ENCODE data around the gene CHD5.

CHD5 gene

DNA sequence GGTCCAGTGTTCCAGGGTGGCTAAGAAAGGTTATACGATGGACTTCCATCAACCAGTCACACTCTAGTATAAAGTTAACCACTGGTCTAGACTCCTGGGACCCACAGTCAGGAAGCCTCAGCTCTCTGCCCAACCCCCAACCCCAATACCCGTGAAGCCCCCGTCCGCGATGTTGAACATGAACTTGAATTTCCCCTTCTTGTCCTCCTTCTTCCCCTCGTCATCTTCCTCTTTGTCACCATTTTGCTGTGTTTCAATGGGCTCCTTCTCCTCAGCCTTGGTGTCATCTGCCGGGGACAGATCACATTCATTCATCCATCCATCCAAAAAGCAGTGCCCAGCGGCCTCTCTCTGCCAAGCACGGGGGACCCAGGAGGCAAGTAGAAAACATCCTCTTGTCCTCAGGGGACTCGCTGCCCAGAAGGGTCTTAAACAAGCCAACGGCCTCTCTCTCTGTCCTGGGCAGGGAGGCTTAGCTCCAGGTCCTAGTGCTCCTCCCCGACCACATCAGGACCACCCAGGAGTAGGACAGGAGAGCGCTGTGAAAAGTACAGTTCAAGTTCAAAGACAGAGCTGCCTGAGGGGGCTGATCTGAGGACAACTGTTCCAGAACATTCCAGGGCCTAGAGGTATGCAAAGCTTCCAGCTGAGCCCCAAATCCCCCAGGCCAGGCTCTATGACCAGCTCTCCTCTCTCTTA, 68.0 kb downstream of the CHD5 start:
- H3K4me3 ChIP-seq (ENCODE audit: low read length), result no peak overlapping the region
- peaks cover 80% of the 10 kb centered on the region for H3K27me3 ChIP-seq (replicated peaks; ENCODE audit: insufficient read depth, low read length)
- no peaks in the 10 kb centered on the region for H3F3A ChIP-seq (ENCODE audit: insufficient read depth, low read length)
- H3K9me2 ChIP-seq (replicated peaks; ENCODE audit: insufficient read depth, low read length), result no peaks in the 10 kb centered on the region
- H3K4me1 ChIP-seq (ENCODE audit: low read length), result no peaks in the 10 kb centered on the region
- no peak overlapping the region for H3K4me2 ChIP-seq (ENCODE audit: low read depth, low read length)
- H4K20me1 ChIP-seq (ENCODE audit: insufficient read depth, low read length), result no peaks in the 10 kb centered on the region
- DNase-seq, result no peak
- no peak overlapping the region for H3K9ac ChIP-seq (ENCODE audit: low read length)
- no peak overlapping the region for H2AFZ ChIP-seq (ENCODE audit: low read length)
- H3K9me3 ChIP-seq (replicated peaks; ENCODE audit: insufficient read depth, low read length), result no peaks in the 10 kb centered on the region
- no peak for TF ChIP-seq EZH2 (optimal IDR thresholded peaks at IDR 0.05; ENCODE audit: low read depth, low read length)
- no peak for TF ChIP-seq CTCF (IDR thresholded peaks at IDR 0.05; ENCODE audit: low read length)
- TF ChIP-seq EZH2phosphoT487 (IDR thresholded peaks at IDR 0.05; ENCODE audit: low read length), result no peak
- H3K79me2 ChIP-seq (ENCODE audit: low read length), result no peaks in the 10 kb centered on the region
- no peak overlapping the region for H3K27ac ChIP-seq (ENCODE audit: low read length)
- no peaks in the 10 kb centered on the region for H3K36me3 ChIP-seq (replicated peaks; ENCODE audit: insufficient read depth, low read length)

- Histone ChIP-seq H3F3A (ENCODE audit: insufficient read depth, low read length) (no peaks in the 10 kb centered on the region), H3K36me3 (replicated peaks; ENCODE audit: insufficient read depth, low read length) (no peaks in the 10 kb centered on the region), H3K9me3 (replicated peaks; ENCODE audit: insufficient read depth, low read length) (no peaks in the 10 kb centered on the region), H3K27me3 (replicated peaks; ENCODE audit: insufficient read depth, low read length) (peaks cover 74% of the 10 kb centered on the region), H3K4me1 (ENCODE audit: low read length) (no peaks in the 10 kb centered on the region), H3K4me3 (ENCODE audit: low read length) (no peak overlapping the region), H3K27ac (ENCODE audit: low read length) (no peak overlapping the region), H3K4me2 (ENCODE audit: low read depth, low read length) (no peak overlapping the region), H3K9ac (ENCODE audit: low read length) (no peak overlapping the region), H3K79me2 (ENCODE audit: low read length) (no peaks in the 10 kb centered on the region), H2AFZ (ENCODE audit: low read length) (no peak overlapping the region), H3K9me2 (replicated peaks; ENCODE audit: insufficient read depth, low read length) (no peaks in the 10 kb centered on the region), H4K20me1 (ENCODE audit: insufficient read depth, low read length) (no peaks in the 10 kb centered on the region)
- TF ChIP-seq EZH2 (optimal IDR thresholded peaks at IDR 0.05; ENCODE audit: low read depth, low read length), result no peak
- TF ChIP-seq EZH2phosphoT487 (IDR thresholded peaks at IDR 0.05; ENCODE audit: low read length), result no peak
- TF ChIP-seq CTCF (IDR thresholded peaks at IDR 0.05; ENCODE audit: low read length), result no peak
- no peak for DNase-seq
Observed at GRCh38 chr1:6111571-6111970, 68.5 kb downstream of the CHD5 start.

- Histone ChIP-seq H3K27ac (ENCODE audit: low read length) (no peak overlapping the region), H3K4me2 (ENCODE audit: low read depth, low read length) (no peak overlapping the region), H3K27me3 (replicated peaks; ENCODE audit: insufficient read depth, low read length) (peaks cover 68% of the 10 kb centered on the region), H3K9ac (ENCODE audit: low read length) (no peak overlapping the region), H2AFZ (ENCODE audit: low read length) (no peak overlapping the region), H3K4me1 (ENCODE audit: low read length) (no peaks in the 10 kb centered on the region), H4K20me1 (ENCODE audit: insufficient read depth, low read length) (no peaks in the 10 kb centered on the region), H3K36me3 (replicated peaks; ENCODE audit: insufficient read depth, low read length) (no peaks in the 10 kb centered on the region), H3F3A (ENCODE audit: insufficient read depth, low read length) (no peaks in the 10 kb centered on the region), H3K79me2 (ENCODE audit: low read length) (no peaks in the 10 kb centered on the region), H3K9me2 (replicated peaks; ENCODE audit: insufficient read depth, low read length) (no peaks in the 10 kb centered on the region), H3K4me3 (ENCODE audit: low read length) (no peak overlapping the region), H3K9me3 (replicated peaks; ENCODE audit: insufficient read depth, low read length) (no peaks in the 10 kb centered on the region)
- no peak for TF ChIP-seq CTCF (IDR thresholded peaks at IDR 0.05; ENCODE audit: low read length)
- no peak for TF ChIP-seq EZH2 (optimal IDR thresholded peaks at IDR 0.05; ENCODE audit: low read depth, low read length)
- TF ChIP-seq EZH2phosphoT487 (IDR thresholded peaks at IDR 0.05; ENCODE audit: low read length), result no peak
- no peak for DNase-seq
Observed at GRCh38 chr1:6110326-6110725, 69.8 kb downstream of the CHD5 start.

Measured in MM.1S (cell line).